HepG2 (cell line): ENCODE measurements around the gene NOTUM. TPM values are rescaled to one million over a fixed set of nuclear protein-coding genes. Genes with fewer than 3 reads are reported as not detected.

ENCODE experiments used
- ATAC-seq: fragments of 200-7000 bp; cut with Tn5 transposase; 3 replicates; pipeline ENCODE4 v1.9.1; 2020; ENCODE audit warnings: mild to moderate bottlenecking, moderate library complexity
- BruUV-seq: library from RNA; stranded (reverse); fragments of 400-500 nt; replicated peaks from 2 replicates; lab custom pipeline; 2021; lab: Mats Ljungman, UMichigan
- CTCF ChIA-PET: fragments of 300-600 bp; formaldehyde crosslinking; extraction: SDS; loops from one replicate; lab custom pipeline; 2021; ENCODE audit warnings: low total read pairs, inconsistent platforms, low intra/inter-chr PET ratio; lab: Yijun Ruan, JAX
- POLR2A ChIA-PET: fragments of 350-600 bp; sonication (Branson Sonifier 250); formaldehyde crosslinking; loops from one replicate; lab custom pipeline; 2020; ENCODE audit warnings: antibody characterized with exemption, inconsistent platforms; lab: Yijun Ruan, JAX
- DNase-seq: peaks from one replicate; pipeline ENCODE4 v3.0.0-alpha.2; 2015; ENCODE audit warnings: low spot score
- FAIRE-seq: peaks from 3 replicates; lab custom pipeline; 2011; peaks lifted over from hg19 to GRCh38; lab: Jason Lieb, UNC
- H2AFZ ChIP-seq: one replicate; pipeline ENCODE4 v1.6.1; 2011; ENCODE audit warnings: low read length, inconsistent platforms
- H3K27ac ChIP-seq: fragments of 300-600 bp; 3 replicates; pipeline ENCODE4 v1.8.0; 2011; ENCODE audit warnings: mixed run types, mild to moderate bottlenecking, mixed read lengths, low read length, inconsistent platforms; ENCODE audit not compliant: insufficient read depth; ENCODE audit errors: extremely low read length
- H3K27me3 ChIP-seq, 2 experiments: fragments of 200-600 bp in 1 of 2; 2 replicates in 1 of 2; 3 replicates in 1 of 2; pipeline versions ENCODE4 v1.6.0 to v1.8.0; 2011; ENCODE audit warnings: low read length in 2 of 2, mild to moderate bottlenecking in 2 of 2, moderate library complexity in 2 of 2, inconsistent platforms in 1 of 2; ENCODE audit not compliant: insufficient read depth in 2 of 2, control insufficient read depth in 1 of 2
- H3K36me3 ChIP-seq, 2 experiments: fragments of 200-600 bp in 1 of 2; replicated peaks in 1 of 2; 2 replicates in 1 of 2; 3 replicates in 1 of 2; pipeline versions ENCODE4 v1.5.1 to v1.8.0; 2011; ENCODE audit warnings: low read length in 2 of 2, inconsistent platforms in 1 of 2; ENCODE audit not compliant: insufficient read depth in 2 of 2, control insufficient read depth in 1 of 2
- H3K4me1 ChIP-seq: 2 replicates; pipeline ENCODE4 v1.5.1; 2012; ENCODE audit warnings: low read length, inconsistent platforms; ENCODE audit not compliant: insufficient read depth
- H3K4me2 ChIP-seq: 2 replicates; pipeline ENCODE4 v1.6.0; 2011; ENCODE audit warnings: low read depth, low read length, inconsistent platforms
- H3K4me3 ChIP-seq, 3 experiments: fragments of 200-600 bp in 1 of 3; sonication (generic), shearing (Covaris generic) in 1 of 3; replicated peaks in 1 of 3; 2 replicates each; pipeline ENCODE4 v1.5.1; 2011 to 2016; ENCODE audit warnings: low read length in 3 of 3, inconsistent platforms in 2 of 3, low read depth in 2 of 3, mild to moderate bottlenecking in 2 of 3, control low read depth in 1 of 3, mixed read lengths in 1 of 3; ENCODE audit not compliant: insufficient read depth in 1 of 3
- H3K79me2 ChIP-seq: one replicate; pipeline ENCODE4 v1.6.1; 2011; ENCODE audit warnings: low read length, inconsistent platforms; ENCODE audit not compliant: insufficient read depth
- H3K9ac ChIP-seq: 2 replicates; pipeline ENCODE4 v1.6.0; 2011; ENCODE audit warnings: mild to moderate bottlenecking, low read depth, low read length, inconsistent platforms; ENCODE audit not compliant: insufficient read depth
- H3K9me3 ChIP-seq: 2 replicates; pipeline ENCODE4 v1.5.1; 2012; ENCODE audit warnings: mild to moderate bottlenecking, low read length
- H4K20me1 ChIP-seq: 2 replicates; pipeline ENCODE4 v1.6.0; 2011; ENCODE audit warnings: inconsistent platforms, mild to moderate bottlenecking, low read length, moderate library complexity; ENCODE audit not compliant: insufficient read depth
- ATM ChIP-seq: fragments of 450-650 bp; IDR thresholded peaks from 2 replicates; pipeline ENCODE4 v1.7.1; 2017; ENCODE audit warnings: mild to moderate bottlenecking, borderline replicate concordance
- BORCS8-MEF2B ChIP-seq: sonication (generic); formaldehyde crosslinking; IDR thresholded peaks from 2 replicates; pipeline ENCODE4 v1.8.0; 2022; ENCODE audit warnings: mild to moderate bottlenecking, missing genetic modification reagents
- ELF1 ChIP-seq: sonication (generic); formaldehyde crosslinking; IDR thresholded peaks from 2 replicates; pipeline ENCODE4 v1.4.0; 2020; ENCODE audit warnings: missing genetic modification reagents
- GABPB1 ChIP-seq: IDR thresholded peaks from 2 replicates; pipeline ENCODE4 v1.6.1; 2016; ENCODE audit warnings: mild to moderate bottlenecking, missing genetic modification reagents, moderate library complexity, missing compliant biosample characterization
- MED1 ChIP-seq: sonication (generic); formaldehyde crosslinking; IDR thresholded peaks from 2 replicates; pipeline ENCODE4 v1.4.0; 2020; ENCODE audit warnings: missing genetic modification reagents
- TP53 ChIP-seq: sonication (generic); formaldehyde crosslinking; conservative IDR thresholded peaks from 2 replicates; pipeline ENCODE4 v1.4.0; 2020; ENCODE audit warnings: missing genetic modification reagents
- ZMAT3 ChIP-seq: sonication (generic); formaldehyde crosslinking; conservative IDR thresholded peaks from 2 replicates; pipeline ENCODE4 v1.7.0; 2021; ENCODE audit warnings: missing genetic modification reagents
- ZNF615 ChIP-seq: sonication (generic); formaldehyde crosslinking; IDR thresholded peaks from 2 replicates; pipeline ENCODE4 v1.5.0; 2020; ENCODE audit warnings: mild to moderate bottlenecking, missing genetic modification reagents, borderline replicate concordance
- ZSCAN12 ChIP-seq: sonication (generic); formaldehyde crosslinking; IDR thresholded peaks from 2 replicates; pipeline ENCODE4 v1.9.0; 2021; ENCODE audit warnings: mild to moderate bottlenecking, missing genetic modification reagents
- WGBS: methylation state at CpG from one replicate; pipeline ENCODE4 v1.1.6; 2017; ENCODE audit warnings: low lambda C conversion rate; 5-methylcytosine and 5-hydroxymethylcytosine counted together
- in situ Hi-C: cut with HindIII; loops from 2 replicates; pipeline ENCODE4 v1.10.0; 2017; ENCODE audit warnings: low pct_unique_long_range_greater_than_20kb; ENCODE audit not compliant: extremely low pct_ligation_motif_present
- intact Hi-C: fragments of 100-400 bp; cut with micrococcal nuclease; formaldehyde crosslinking; loops from one replicate; pipeline ENCODE4 v1.10.0; 2022; ENCODE audit not compliant: unreplicated experiment
- polyA plus RNA-seq, 8 experiments: library from polyadenylated mRNA; depleted of rRNA in 3 of 8; stranded (reverse) in 7 of 8; unstranded in 1 of 8; fragments of >200 nt; fragmentation: Illumina TruSeq in 4 of 8; extraction: Trizol in 4 of 8; gene quantifications; 2 replicates each; pipeline versions ENCODE4 v1.2.1 to v1.2.3, GENCODE V29; 2011 to 2016; ENCODE audit warnings: low read depth in 4 of 8, missing spikeins in 1 of 8, mixed read lengths in 1 of 8; ENCODE audit not compliant: insufficient read depth in 1 of 8
- total RNA-seq, 5 experiments: library from RNA; depleted of rRNA; stranded (reverse); fragments of >200 nt; fragmentation: Illumina TruSeq; extraction: Trizol; gene quantifications; 2 replicates each; pipeline ENCODE4 v1.2.3, GENCODE V29; 2016; ENCODE audit warnings: low read depth in 1 of 5
- TF ChIP-seq, protein P1 (sequence below): fragments of 450-650 bp; IDR thresholded peaks from 2 replicates; pipeline ENCODE4 v1.6.1; 2017; ENCODE audit warnings: mild to moderate bottlenecking
- TF ChIP-seq, protein P2 (sequence below): sonication (generic); formaldehyde crosslinking; IDR thresholded peaks from 2 replicates; pipeline ENCODE4 v1.4.0; 2020; ENCODE audit warnings: mild to moderate bottlenecking, missing genetic modification reagents
- TF ChIP-seq, protein P3 (sequence below): IDR thresholded peaks from 2 replicates; pipeline ENCODE4 v1.6.1; 2016; ENCODE audit warnings: low read depth

Gene NOTUM
- total and polyA plus RNA-seq, 2 of the 13 experiments (the other 11 are each of a cell fraction or from before 2014, with no cell fraction given): 150 to 160 TPM

DNA sequence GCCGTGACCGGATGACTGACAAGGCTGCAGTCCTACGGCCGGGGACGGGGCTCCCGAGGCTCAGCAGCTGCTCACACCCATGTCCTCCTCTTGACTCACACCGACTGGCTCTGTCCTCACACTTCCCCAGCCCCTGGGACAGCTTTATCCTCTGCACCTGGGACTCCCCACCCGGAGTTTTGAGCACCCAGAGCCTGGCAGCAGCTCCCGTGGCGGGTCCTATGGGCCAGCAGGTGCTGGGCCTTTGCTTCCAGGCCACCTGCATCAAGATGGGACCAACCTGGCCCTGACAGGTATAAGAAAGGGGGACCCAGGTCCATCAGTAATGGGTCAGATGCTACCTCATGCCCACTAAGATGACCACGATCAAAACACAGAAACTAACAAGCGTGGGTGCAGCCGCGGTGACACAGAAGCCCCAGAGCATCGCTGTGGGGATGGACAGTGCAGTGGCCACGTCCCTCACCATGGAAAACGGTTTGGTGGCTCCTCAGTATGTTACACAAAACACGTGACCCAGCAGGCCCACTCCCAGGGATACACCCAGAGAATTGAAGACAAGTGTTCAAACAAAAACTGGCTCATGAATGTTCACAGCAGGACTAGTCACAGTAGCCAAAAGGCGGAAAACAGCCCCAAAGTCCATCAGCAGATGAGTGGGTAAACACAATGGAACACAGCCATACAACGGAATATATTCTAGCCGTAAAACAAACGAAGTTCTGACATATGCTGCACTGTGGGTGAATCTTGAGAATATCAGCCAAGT is 3.3 kb upstream of the NOTUM start (continued):
- TF ChIP-seq, protein P1, sequence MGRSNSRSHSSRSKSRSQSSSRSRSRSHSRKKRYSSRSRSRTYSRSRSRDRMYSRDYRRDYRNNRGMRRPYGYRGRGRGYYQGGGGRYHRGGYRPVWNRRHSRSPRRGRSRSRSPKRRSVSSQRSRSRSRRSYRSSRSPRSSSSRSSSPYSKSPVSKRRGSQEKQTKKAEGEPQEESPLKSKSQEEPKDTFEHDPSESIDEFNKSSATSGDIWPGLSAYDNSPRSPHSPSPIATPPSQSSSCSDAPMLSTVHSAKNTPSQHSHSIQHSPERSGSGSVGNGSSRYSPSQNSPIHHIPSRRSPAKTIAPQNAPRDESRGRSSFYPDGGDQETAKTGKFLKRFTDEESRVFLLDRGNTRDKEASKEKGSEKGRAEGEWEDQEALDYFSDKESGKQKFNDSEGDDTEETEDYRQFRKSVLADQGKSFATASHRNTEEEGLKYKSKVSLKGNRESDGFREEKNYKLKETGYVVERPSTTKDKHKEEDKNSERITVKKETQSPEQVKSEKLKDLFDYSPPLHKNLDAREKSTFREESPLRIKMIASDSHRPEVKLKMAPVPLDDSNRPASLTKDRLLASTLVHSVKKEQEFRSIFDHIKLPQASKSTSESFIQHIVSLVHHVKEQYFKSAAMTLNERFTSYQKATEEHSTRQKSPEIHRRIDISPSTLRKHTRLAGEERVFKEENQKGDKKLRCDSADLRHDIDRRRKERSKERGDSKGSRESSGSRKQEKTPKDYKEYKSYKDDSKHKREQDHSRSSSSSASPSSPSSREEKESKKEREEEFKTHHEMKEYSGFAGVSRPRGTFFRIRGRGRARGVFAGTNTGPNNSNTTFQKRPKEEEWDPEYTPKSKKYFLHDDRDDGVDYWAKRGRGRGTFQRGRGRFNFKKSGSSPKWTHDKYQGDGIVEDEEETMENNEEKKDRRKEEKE: no peak
- TF ChIP-seq, protein P2, sequence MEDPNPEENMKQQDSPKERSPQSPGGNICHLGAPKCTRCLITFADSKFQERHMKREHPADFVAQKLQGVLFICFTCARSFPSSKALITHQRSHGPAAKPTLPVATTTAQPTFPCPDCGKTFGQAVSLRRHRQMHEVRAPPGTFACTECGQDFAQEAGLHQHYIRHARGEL (CRISPR knock-in tag): no peak

DNA sequence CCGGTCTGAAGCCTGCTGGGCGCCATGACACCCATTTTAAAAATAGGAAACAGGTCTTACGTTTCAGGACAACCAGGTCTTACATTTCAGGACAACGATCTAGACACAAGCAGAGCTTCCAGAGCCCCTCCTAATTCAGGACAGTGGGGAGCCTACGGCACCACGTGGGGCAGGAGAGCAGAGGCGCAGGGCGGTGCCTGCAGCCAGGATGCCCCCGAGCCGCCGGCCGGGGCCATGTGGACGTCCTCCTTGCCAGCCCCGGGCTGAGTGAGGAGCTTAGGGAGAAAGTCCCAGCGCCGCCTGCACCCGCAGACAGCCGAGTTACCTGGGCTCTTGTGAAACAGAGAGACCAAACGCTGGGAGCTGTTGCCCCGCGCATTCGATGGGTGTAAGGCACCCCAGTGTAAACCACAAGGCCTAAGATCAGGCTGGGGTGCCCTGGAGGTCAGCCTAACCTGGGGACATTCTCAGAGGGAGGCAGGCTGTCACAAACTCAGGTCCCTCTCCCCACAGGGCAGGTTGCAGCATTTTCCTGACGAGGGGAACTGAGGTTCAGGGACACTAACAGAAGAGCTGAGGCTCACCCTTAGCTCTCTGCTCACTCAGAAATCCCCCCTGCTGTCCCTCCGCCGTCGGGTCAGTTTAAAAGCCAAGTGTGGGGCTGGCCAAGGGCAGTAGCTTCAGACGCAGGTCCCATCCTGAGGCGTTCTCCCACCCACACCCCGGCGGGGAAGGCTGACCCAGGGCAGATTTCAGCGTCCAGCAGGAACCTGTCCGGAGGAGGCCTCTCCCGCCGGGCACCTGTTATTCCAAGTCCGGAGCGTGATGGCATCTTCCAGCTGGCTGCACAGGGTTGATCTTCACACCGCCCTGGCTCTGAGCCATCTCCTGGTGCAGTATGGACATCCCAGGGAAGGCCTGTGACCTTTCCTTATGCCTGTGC is 1.8 kb upstream of the NOTUM start:
- WGBS: 42% methylated on average over 14 of the region's 37 CpGs
- in situ Hi-C loops: no loop called here
- H4K20me1 ChIP-seq: peaks cover 12% of the 10 kb centered on the region
- TF ChIP-seq GABPB1 (CRISPR knock-in tag) (peak; percentile 41; the same call in 1 of the 2 replicates), ZMAT3 (peak; percentile 25; the same call in 1 of the 2 replicates), MED1 (CRISPR knock-in tag) (0 out of 2 replicates have a peak, but pooled peaks have one; percentile 28), ZNF615 (CRISPR knock-in tag) (no peak), ZSCAN12 (CRISPR knock-in tag) (no peak), ATM (no peak), BORCS8-MEF2B (CRISPR knock-in tag) (0 out of 2 replicates have a peak, but pooled peaks have one; percentile 16), ELF1 (peak; percentile 32; the same call in 1 of the 2 replicates), TP53 (CRISPR knock-in tag) (no peak)
- TF ChIP-seq, protein P3, sequence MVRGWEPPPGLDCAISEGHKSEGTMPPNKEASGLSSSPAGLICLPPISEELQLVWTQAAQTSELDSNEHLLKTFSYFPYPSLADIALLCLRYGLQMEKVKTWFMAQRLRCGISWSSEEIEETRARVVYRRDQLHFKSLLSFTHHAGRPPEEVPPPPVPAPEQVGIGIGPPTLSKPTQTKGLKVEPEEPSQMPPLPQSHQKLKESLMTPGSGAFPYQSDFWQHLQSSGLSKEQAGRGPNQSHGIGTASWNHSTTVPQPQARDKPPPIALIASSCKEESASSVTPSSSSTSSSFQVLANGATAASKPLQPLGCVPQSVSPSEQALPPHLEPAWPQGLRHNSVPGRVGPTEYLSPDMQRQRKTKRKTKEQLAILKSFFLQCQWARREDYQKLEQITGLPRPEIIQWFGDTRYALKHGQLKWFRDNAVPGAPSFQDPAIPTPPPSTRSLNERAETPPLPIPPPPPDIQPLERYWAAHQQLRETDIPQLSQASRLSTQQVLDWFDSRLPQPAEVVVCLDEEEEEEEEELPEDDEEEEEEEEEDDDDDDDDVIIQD (CRISPR knock-in tag): 0 out of 2 replicates have a peak, but pooled peaks have one; percentile 4

More for the DNA sequence above, 1.8 kb upstream of the NOTUM start:
- no peak for ATAC-seq
- Histone ChIP-seq H3K9ac (peak overlapping the region; percentile 91), H3K79me2 (peaks cover 51% of the 10 kb centered on the region), H3K4me3 (peak overlapping the region; percentile 66 to 81 (median 74)), H3K27me3 (no peaks in the 10 kb centered on the region; a peak in 1 of 5 replicates), H3K4me1 (peaks cover 73% of the 10 kb centered on the region), H3K9me3 (no peaks in the 10 kb centered on the region), H3K4me2 (peak overlapping the region; percentile 94), H3K27ac (peak overlapping the region; percentile 84), H2AFZ (no peak overlapping the region), H3K36me3 (peaks cover 9 to 17% of the 10 kb centered on the region in 2 experiments)
- TSS peak; percentile 63 for BruUV-seq
- no peak for FAIRE-seq
- ChIA-PET CTCF (interaction anchor here (4.7 kb wide), 1 partner anchor 57 kb away, joined by 181 read pairs; the partner anchor contains the start of genes CENPX and LRRC45), POLR2A (interaction anchor here (0.8 to 7.0 kb wide), 13 partner anchors 10 to 102 kb away, joined by 3 to 406 read pairs (median 11); partner anchors contain the start of genes ASPSCR1, CENPX, DCXR and LRRC45)
- intact Hi-C loops: no loop called here
- peak; percentile 61 for DNase-seq
